UCSD-AML1 (cell line): ENCODE measurements around the gene ALPI.

Source experiments
- DNase-seq: peaks from one replicate; lab custom pipeline; 2025; ENCODE audit not compliant: unreplicated experiment; lab: John Stamatoyannopoulos, UW

The ALPI gene

DNA sequence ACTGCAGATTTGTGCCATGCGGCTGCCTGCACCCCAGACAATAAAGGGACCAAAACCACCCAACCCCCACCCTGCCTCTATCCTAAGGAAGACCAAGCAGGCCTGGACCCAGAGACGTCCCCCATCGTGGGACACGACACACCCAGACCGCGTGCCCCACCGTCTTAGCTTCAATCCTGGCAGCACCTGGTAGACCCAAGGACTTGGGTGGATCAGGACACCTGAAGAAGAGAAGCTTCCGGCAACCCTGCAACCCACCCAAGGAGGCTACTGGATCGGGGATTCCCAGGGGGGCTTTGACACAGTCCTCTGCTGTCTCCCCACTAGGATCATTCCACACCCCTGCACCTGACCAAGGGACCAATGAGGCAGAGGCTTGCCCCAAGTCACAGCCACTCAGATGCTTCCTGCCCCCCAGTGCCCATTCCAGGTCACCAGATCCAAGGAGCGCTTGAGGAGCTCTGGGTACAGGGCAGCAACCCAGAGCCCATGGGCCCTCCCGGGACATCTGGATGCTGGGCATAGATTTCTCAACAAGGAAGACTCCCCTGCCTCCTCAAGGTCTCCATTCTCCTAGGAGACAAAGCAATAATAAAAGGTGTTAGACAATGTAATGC lies 3.6 kb downstream of the ALPI start:
- DNase-seq: no peak

- DNase-seq: no peak
Measured at GRCh38 chr2:232460171-232460570, 4.2 kb downstream of the ALPI start.

DNA sequence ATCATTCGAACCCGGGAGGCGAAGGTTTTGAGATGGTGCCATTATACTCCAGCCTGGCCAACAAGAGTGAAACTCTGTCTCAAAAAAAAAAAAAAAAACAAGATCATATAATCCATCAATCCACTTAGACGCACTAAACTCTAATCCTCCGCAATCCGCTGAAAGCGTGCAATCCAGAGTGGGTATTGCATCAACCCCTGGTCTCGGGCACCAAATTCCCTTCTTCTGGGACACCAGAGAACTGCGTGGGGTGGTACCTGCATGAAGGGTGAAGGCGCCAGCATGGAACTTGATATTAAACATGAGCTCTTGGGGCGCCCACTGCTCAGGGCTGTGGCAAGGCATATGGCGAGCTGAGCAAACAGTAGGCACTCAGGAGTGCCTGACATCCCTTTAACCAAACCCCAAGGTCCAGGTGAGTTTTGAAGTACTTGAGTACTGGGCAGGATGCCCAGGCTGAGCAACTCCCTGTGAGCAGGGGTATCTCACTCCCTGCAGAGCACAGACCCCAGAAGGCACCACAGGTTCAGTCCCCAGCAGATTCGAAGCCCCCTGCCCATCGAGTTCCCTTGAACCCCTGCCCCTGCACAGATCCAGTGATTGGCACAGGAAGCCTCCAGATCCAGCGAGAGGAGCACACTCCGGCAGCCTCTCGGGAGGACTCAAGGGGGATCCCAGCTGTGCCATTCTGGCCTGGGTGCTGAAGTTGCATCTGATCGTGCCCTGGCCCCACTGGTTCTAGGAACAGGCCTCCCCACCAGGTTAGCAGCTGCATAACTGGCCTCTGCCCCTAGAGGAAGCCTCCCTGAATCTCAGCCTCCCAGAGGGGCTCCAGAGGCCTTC lies 8.0 kb downstream of the ALPI start:
- DNase-seq: no peak

- DNase-seq: no peak
Measured at GRCh38 chr2:232464544-232464885, 8.6 kb downstream of the ALPI start.

DNA sequence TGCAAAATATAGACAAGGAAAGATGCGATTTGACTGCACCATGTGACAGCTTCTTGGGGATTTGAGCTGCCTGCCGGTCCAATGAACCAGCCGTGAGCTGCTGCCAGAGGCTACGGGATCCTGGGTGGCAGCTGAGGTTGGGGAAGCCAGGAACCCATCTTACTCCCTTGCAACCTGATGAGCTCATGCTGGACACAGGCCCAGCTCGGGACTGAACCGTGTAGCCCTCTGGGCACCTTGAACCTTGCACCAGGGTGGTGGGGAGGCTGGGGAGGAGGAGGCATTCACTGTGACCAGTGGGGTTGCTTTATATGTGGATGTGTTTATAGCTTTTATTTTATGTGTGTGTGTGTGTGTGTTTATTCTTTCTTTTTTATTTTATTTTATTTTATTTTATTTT lies 9.1 kb downstream of the ALPI start:
- DNase-seq: no peak

DNA sequence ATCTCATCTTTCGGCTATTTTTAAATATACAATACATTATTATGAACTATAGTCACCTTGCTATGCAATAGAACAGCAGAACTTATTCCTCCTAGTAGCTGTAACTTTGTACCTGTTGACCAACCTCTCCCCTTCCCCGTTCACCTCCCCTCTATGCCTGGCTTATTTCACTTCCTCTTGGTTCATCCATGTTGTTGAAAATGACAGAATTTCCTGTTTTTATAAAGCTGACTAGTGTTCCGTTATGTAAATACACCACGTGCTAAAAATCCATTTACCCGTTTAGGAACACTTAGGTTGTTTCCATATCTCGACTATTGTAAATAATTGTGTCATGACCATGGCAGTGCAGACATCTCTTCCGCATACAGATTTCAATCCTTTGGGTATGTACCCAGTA lies 10.3 kb downstream of the ALPI start:
- DNase-seq: no peak

DNA sequence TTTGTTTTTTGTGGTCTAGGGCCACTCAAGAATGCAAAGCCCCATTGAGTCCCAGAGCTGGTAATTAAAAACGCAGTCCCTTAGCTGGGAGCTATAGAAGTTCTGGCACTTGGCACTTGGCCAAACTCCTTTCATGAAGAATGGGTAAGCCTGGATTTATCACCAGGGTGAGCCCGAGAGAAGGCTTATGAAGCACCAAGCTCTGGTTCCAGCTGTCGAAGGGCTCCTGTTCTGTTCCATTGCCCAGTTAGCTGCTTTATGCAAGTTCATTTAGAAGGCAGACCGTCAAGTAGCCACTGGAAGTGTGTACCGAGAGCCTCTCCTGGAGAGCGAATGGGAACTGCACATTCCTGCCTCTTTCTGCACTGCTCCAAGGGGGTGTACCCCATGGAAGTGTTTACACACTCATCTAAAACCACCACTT lies 17.5 kb downstream of the ALPI start:
- DNase-seq: no peak

DNA sequence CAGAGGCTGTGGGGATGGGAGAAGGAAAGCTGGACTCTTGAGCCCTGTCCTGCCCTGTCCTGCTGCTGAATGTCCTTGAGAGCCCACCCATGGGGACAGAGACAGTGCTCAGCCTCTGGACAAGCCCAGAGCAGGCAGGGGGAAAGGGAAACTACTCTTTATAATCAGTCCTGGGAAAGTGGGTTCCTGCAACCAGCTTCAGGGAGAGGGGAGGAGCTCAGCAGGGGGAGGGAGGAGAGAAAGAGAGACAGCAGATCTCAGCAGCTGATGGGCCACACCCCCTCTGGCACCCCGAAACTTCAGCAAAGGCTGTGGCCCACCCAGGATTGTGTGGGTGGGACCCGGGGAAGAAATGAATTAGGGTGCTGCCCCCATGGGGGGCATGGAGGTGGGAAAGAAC lies 20.1 kb downstream of the ALPI start:
- no peak for DNase-seq

DNA sequence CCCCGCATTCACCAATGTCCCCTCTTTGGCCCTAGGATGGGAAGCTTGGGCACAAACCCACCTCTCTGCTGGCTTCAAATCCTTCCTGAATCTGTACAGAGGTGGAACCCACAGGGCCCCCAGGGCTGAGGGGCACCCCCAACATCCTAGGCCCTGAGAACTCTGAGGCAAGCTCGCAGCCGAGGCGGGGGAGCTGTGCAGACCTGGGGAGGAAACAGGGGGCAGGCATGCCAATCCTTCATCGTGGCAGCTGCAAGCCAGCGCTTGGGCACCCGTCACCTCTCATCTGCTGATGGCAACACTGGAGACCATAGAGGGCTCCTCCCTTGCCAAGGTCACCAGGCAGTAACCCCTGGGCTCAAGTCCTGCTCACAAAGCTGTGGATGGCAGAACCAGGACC lies 20.8 kb downstream of the ALPI start:
- DNase-seq: no peak

GRCh38 chr2:232477751-232478510 lies 22.0 kb downstream of the ALPI start:
- DNase-seq: no peak

DNA sequence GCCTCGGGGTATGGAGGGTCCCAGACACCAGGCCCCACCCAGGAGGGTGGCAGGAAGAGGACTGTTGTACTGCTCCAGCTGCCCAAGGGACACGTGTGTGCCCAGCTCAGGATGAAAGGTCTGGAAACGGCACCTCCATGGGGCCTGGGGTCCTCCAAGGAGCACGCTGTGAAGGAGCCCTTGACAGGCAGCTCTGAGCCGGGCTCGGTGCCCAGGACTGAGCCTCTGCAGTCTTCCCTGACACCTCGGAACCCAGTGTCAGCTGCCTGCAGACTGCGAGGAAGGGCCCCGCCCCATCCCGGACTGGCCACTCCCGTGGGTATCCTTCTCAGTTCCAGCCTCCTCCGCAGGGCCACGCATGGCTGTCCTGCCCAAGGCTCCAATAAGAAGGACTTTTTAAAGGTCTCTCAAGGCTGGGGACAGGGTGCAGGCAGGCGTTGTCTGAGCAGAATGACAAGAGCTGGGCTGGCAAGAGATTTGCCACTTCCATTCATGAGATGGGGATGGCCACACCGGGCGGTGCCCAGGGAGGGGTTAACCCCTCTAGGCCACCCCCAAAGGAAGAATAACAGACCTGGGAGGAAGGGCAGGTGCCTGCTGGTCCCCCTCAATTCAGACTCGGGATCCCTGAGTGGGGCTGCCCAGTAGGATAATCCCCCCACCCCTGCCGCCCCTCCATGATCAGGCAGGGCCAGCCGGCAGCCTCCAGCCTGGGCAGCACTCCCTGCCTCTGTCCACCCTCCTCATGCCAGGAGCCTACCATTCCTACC lies 22.8 kb downstream of the ALPI start:
- DNase-seq: no peak

GRCh38 chr2:232479341-232480200 lies 23.6 kb downstream of the ALPI start:
- DNase-seq: no peak

GRCh38 chr2:232480201-232481190 lies 24.5 kb downstream of the ALPI start:
- no peak for DNase-seq

DNA sequence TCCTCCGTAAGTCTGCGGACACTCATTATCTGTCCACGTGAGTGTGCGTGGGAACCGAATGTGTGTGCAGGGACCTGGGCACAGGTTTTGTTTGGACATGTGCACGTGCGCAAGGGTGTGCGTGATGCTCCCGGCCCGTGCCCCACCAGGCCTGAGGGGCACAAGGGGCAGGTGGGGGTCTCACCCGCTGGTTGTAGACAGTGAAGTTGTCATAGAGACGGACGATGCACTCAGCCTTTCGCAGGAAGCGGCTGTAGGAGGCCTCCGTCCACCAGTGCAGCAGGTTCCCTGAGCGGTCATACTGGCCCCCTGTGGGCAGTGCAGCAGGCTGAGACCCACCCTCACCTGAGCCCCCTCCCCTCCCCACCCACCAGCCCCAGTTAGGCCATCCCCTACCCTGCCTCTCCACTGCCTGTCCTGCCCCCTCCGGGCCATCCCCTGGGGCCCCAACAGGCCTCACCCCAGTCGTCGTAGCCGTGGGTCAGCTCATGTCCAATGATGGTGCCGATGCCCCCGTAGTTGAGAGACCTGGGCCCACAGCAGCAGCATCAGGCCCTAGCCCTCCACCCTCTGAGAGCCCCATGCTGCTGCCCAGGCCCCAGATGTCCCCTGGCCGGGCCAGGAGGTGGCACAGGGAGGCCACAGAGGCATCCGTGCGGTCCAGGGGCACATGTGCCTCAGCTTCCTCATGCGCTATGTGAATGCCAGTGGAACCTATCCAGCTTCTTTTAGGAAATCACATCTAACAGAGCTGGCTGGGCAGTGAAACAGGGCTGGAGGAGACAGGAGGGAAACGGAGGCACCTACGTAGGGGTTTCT lies 25.6 kb downstream of the ALPI start:
- no peak for DNase-seq

DNA sequence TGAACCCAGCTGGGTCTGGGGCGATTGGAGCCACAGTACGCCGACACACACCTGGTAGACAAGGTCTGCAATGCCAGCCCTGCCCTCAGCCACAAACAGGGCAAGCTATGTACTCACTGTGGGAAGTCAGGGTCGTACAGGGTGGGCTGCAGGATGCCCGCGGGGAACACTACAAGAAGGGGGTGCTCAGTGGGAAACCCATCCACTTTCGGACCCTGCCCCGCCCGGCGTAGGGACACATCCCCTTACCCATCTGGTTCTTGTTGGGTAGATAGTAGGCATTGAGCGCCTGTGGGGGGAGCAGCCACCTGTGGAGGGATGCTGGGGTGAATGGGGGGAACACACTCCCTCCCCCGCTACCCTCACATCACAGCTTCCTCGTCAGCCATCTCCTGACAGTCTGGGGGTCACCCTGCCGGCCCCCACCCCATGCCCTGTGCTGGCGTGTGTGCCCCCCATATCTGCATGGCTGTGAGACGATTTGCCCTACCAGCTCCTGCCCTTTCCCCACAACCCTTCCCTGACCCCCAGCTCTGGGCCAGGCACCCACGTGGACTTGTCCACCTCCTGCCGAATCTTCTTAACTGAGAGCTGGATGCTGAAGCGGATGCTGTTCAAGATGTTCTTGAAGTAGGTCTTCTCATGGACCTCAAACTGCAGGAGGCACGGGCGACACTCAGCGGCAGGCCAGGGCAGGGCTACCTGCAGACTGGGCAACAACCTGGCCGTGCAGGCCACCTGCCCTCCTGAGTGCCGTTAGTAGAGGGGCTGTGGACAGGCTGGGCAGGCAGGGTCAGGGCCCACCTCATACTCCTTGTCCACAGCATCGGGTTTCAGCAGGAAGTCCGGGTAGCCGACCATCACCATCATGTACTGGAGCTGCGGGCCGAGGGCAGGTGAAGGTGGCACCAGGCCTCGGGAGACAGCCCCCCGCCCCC lies 26.6 kb downstream of the ALPI start:
- no peak for DNase-seq

GRCh38 chr2:232483311-232483922 lies 27.5 kb downstream of the ALPI start:
- no peak for DNase-seq
